ENCODE results near the gene SERPINA5. TPM values are rescaled to one million over a fixed set of nuclear protein-coding genes. Genes with fewer than 3 reads are reported as not detected.

Gene SERPINA5
- total RNA-seq, 1 experiment from 2014 or later: 1.5 TPM

DNA sequence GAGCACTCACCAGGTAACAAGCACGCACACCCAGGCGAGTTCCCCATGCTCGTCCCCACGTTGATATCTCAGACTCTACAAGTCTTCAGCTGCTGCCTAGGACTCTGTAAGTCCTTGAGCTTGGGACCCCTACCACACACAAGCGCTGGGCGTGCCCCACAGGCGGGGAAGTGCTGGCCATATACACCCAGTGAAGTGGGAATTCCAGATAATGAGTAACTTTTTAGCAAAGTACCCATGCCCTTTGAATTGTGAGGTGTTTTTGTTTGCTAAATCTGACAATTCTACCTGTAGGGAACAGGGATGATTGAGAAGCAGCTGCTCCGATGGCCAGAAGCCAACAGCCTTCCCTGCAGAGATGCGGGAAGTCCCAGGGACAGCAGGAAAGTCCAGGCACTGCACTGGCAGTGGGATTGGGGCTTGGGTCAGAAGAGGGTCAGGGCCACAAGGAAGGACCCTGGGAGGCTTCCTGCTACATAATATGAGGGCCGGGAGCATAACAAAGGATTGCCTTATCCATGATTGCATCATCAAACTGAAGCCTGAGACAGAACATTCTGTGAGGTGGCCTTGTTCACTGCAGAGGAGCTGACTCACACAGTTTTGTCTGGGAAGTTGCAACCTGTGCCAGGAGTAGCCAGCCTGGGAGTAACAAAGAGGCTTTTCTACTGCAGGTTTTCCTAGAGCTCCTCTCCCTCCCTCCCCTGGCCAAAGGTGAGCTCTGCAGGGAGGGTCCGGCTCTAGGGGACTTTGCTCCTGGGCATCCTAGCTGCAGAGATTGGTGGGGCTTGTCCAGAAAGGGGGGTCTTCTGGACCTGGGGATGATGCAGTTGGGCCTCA is 17.8 kb downstream of the SERPINA5 start:
- no peaks in the 10 kb centered on the region; the same call in none of the 2 replicates for H3K27me3 Mint-ChIP-seq (ENCODE audit: low read depth)
- no peak overlapping the region for H3K4me3 Mint-ChIP-seq
- no peaks in the 10 kb centered on the region; the same call in 1 of the 2 replicates for H3K36me3 Mint-ChIP-seq
- DNase-seq (ENCODE audit: low spot score) (no peak), ATAC-seq (peak; percentile 59)
- peak; percentile 98 for TF ChIP-seq GABPB1 (CRISPR knock-in tag; IDR thresholded peaks at IDR 0.05)
- TF ChIP-seq, protein P1, sequence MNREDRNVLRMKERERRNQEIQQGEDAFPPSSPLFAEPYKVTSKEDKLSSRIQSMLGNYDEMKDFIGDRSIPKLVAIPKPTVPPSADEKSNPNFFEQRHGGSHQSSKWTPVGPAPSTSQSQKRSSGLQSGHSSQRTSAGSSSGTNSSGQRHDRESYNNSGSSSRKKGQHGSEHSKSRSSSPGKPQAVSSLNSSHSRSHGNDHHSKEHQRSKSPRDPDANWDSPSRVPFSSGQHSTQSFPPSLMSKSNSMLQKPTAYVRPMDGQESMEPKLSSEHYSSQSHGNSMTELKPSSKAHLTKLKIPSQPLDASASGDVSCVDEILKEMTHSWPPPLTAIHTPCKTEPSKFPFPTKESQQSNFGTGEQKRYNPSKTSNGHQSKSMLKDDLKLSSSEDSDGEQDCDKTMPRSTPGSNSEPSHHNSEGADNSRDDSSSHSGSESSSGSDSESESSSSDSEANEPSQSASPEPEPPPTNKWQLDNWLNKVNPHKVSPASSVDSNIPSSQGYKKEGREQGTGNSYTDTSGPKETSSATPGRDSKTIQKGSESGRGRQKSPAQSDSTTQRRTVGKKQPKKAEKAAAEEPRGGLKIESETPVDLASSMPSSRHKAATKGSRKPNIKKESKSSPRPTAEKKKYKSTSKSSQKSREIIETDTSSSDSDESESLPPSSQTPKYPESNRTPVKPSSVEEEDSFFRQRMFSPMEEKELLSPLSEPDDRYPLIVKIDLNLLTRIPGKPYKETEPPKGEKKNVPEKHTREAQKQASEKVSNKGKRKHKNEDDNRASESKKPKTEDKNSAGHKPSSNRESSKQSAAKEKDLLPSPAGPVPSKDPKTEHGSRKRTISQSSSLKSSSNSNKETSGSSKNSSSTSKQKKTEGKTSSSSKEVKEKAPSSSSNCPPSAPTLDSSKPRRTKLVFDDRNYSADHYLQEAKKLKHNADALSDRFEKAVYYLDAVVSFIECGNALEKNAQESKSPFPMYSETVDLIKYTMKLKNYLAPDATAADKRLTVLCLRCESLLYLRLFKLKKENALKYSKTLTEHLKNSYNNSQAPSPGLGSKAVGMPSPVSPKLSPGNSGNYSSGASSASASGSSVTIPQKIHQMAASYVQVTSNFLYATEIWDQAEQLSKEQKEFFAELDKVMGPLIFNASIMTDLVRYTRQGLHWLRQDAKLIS (CRISPR knock-in tag; IDR thresholded peaks at IDR 0.05; ENCODE audit: borderline replicate concordance): no peak
- H3K4me1 Mint-ChIP-seq: peaks cover 18% of the 10 kb centered on the region
- peaks cover 4% of the 10 kb centered on the region for H3K9me3 Mint-ChIP-seq
- 0 out of 2 replicates have a peak overlapping the region, but pooled peaks have one; percentile 6 for H3K27ac Mint-ChIP-seq
- ChIA-PET CTCF (interaction anchor here (0.7 to 2.2 kb wide), 9 partner anchors 17 to 168 kb away, joined by 3 to 14 read pairs (median 3); partner anchors contain the start of gene SERPINA5), POLR2A (no interaction called here)

- Mint-ChIP-seq H3K4me1 (peaks cover 18% of the 10 kb centered on the region), H3K36me3 (no peaks in the 10 kb centered on the region; the same call in 1 of the 2 replicates), H3K4me3 (no peak overlapping the region), H3K27ac (no peak overlapping the region), H3K9me3 (peaks cover 4% of the 10 kb centered on the region), H3K27me3 (ENCODE audit: low read depth) (no peaks in the 10 kb centered on the region; the same call in none of the 2 replicates)
- TF ChIP-seq ZNF219 (CRISPR knock-in tag; IDR thresholded peaks at IDR 0.05; ENCODE audit: borderline replicate concordance) (no peak), MYBL2 (CRISPR knock-in tag; IDR thresholded peaks at IDR 0.05) (no peak), OVOL2 (CRISPR knock-in tag; IDR thresholded peaks at IDR 0.05; ENCODE audit: borderline replicate concordance) (no peak), JUN (CRISPR knock-in tag; IDR thresholded peaks at IDR 0.05) (no peak), EMX1 (CRISPR knock-in tag; IDR thresholded peaks at IDR 0.05) (no peak), IRF1 (CRISPR knock-in tag; IDR thresholded peaks at IDR 0.05) (no peak), HMGA2 (CRISPR knock-in tag; IDR thresholded peaks at IDR 0.05) (no peak), ZNF416 (CRISPR knock-in tag; IDR thresholded peaks at IDR 0.05) (no peak), ATF1 (CRISPR knock-in tag; IDR thresholded peaks at IDR 0.05) (no peak)
- TF ChIP-seq, protein P2, sequence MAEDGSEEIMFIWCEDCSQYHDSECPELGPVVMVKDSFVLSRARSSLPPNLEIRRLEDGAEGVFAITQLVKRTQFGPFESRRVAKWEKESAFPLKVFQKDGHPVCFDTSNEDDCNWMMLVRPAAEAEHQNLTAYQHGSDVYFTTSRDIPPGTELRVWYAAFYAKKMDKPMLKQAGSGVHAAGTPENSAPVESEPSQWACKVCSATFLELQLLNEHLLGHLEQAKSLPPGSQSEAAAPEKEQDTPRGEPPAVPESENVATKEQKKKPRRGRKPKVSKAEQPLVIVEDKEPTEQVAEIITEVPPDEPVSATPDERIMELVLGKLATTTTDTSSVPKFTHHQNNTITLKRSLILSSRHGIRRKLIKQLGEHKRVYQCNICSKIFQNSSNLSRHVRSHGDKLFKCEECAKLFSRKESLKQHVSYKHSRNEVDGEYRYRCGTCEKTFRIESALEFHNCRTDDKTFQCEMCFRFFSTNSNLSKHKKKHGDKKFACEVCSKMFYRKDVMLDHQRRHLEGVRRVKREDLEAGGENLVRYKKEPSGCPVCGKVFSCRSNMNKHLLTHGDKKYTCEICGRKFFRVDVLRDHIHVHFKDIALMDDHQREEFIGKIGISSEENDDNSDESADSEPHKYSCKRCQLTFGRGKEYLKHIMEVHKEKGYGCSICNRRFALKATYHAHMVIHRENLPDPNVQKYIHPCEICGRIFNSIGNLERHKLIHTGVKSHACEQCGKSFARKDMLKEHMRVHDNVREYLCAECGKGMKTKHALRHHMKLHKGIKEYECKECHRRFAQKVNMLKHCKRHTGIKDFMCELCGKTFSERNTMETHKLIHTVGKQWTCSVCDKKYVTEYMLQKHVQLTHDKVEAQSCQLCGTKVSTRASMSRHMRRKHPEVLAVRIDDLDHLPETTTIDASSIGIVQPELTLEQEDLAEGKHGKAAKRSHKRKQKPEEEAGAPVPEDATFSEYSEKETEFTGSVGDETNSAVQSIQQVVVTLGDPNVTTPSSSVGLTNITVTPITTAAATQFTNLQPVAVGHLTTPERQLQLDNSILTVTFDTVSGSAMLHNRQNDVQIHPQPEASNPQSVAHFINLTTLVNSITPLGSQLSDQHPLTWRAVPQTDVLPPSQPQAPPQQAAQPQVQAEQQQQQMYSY (CRISPR knock-in tag; IDR thresholded peaks at IDR 0.05): no peak
- TF ChIP-seq, protein P3, sequence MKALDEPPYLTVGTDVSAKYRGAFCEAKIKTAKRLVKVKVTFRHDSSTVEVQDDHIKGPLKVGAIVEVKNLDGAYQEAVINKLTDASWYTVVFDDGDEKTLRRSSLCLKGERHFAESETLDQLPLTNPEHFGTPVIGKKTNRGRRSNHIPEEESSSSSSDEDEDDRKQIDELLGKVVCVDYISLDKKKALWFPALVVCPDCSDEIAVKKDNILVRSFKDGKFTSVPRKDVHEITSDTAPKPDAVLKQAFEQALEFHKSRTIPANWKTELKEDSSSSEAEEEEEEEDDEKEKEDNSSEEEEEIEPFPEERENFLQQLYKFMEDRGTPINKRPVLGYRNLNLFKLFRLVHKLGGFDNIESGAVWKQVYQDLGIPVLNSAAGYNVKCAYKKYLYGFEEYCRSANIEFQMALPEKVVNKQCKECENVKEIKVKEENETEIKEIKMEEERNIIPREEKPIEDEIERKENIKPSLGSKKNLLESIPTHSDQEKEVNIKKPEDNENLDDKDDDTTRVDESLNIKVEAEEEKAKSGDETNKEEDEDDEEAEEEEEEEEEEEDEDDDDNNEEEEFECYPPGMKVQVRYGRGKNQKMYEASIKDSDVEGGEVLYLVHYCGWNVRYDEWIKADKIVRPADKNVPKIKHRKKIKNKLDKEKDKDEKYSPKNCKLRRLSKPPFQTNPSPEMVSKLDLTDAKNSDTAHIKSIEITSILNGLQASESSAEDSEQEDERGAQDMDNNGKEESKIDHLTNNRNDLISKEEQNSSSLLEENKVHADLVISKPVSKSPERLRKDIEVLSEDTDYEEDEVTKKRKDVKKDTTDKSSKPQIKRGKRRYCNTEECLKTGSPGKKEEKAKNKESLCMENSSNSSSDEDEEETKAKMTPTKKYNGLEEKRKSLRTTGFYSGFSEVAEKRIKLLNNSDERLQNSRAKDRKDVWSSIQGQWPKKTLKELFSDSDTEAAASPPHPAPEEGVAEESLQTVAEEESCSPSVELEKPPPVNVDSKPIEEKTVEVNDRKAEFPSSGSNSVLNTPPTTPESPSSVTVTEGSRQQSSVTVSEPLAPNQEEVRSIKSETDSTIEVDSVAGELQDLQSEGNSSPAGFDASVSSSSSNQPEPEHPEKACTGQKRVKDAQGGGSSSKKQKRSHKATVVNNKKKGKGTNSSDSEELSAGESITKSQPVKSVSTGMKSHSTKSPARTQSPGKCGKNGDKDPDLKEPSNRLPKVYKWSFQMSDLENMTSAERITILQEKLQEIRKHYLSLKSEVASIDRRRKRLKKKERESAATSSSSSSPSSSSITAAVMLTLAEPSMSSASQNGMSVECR (CRISPR knock-in tag; IDR thresholded peaks at IDR 0.05; ENCODE audit: borderline replicate concordance): no peak
- TF ChIP-seq, protein P4, sequence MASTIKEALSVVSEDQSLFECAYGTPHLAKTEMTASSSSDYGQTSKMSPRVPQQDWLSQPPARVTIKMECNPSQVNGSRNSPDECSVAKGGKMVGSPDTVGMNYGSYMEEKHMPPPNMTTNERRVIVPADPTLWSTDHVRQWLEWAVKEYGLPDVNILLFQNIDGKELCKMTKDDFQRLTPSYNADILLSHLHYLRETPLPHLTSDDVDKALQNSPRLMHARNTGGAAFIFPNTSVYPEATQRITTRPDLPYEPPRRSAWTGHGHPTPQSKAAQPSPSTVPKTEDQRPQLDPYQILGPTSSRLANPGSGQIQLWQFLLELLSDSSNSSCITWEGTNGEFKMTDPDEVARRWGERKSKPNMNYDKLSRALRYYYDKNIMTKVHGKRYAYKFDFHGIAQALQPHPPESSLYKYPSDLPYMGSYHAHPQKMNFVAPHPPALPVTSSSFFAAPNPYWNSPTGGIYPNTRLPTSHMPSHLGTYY (CRISPR knock-in tag; IDR thresholded peaks at IDR 0.05): no peak
- ChIA-PET CTCF (interaction anchor here (0.9 to 2.2 kb wide), 8 partner anchors 17 to 166 kb away, joined by 3 to 14 read pairs (median 3); partner anchors contain the start of gene SERPINA5), POLR2A (no interaction called here)
- ATAC-seq (no peak), DNase-seq (ENCODE audit: low spot score) (no peak)
Measured at GRCh38 chr14:94599656-94600004, 18.4 kb downstream of the SERPINA5 start.

Measured in WTC11 (cell line).